Erythroblast (primary cell): ENCODE data around the gene KCNMA1.

ENCODE experiments used
- GATA1 ChIP-seq: IDR thresholded peaks from 2 replicates; pipeline ENCODE4 v1.6.1; 2011; ENCODE audit warnings: low read depth, mild to moderate bottlenecking, control low read depth, low read length, moderate library complexity
- POLR2A ChIP-seq: IDR thresholded peaks from 2 replicates; pipeline ENCODE4 v1.6.1; 2011; ENCODE audit warnings: mild to moderate bottlenecking, low read length

DNA sequence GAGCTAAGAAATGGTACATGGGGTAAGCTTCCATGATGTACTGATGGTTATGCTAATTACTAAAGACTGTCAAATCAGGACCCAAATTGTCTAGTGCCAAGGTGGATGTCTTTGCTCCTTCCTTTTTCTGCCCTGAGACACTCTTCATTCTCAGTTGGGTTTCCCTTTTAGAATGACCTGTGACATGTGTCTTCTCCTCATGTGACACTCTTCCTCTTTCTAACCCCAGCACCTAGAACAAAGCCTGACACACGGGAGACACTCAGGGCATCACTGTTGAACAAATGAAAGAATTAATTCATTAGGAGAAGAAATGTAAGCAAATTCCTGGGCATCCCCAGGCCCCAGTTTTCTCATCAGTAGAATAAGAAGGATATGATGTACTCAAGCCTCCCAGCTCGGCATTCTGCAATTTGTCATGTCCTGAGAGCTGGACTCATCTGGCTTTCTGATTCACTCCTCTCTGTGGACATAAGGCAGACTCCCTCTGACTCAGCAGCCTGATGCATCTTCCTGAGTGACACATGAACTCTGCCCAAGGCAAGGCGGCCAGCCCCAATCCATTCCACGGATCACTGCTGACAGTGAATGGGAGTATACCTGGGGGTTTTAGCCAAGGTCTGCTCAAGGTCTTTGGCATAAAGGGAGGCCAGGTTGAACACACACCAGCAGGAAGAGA lies 473.8 kb downstream of the KCNMA1 start:
- TF ChIP-seq POLR2A, result no peak
- no peak for TF ChIP-seq GATA1
